Nephron (organoid): ENCODE results near the gene ARFGEF3.

Experiments used
- H3K27ac Mint-ChIP-seq, 3 experiments: 2 replicates each; pipeline ENCODE4 v1.8.0; 2020; ENCODE audit warnings: mixed read lengths in 3 of 3, mild to moderate bottlenecking in 2 of 3, moderate library complexity in 1 of 3
- H3K27me3 Mint-ChIP-seq: 2 replicates; pipeline ENCODE4 v1.8.0; 2021; ENCODE audit warnings: low read depth, mild to moderate bottlenecking, moderate library complexity, mixed read lengths
- H3K36me3 Mint-ChIP-seq: 2 replicates; pipeline ENCODE4 v1.8.0; 2020; ENCODE audit warnings: low read depth, mixed read lengths
- H3K4me1 Mint-ChIP-seq: 2 replicates; pipeline ENCODE4 v1.8.0; 2020; ENCODE audit warnings: mixed read lengths
- H3K4me3 Mint-ChIP-seq, 3 experiments: 2 replicates each; pipeline ENCODE4 v1.8.0; 2020; ENCODE audit warnings: mild to moderate bottlenecking in 3 of 3, mixed read lengths in 3 of 3, moderate library complexity in 2 of 3
- H3K9me3 Mint-ChIP-seq: 2 replicates; pipeline ENCODE4 v1.8.0; 2020; ENCODE audit warnings: mixed read lengths
- TF ChIP-seq, protein P1 (sequence below), 3 experiments: fragments of 200-600 bp; sonication (generic); IDR thresholded peaks; one replicate each; pipeline ENCODE4 v1.5.0; 2021; ENCODE audit warnings: antibody characterized with exemption in 3 of 3; ENCODE audit not compliant: unreplicated experiment in 3 of 3

The ARFGEF3 gene

DNA sequence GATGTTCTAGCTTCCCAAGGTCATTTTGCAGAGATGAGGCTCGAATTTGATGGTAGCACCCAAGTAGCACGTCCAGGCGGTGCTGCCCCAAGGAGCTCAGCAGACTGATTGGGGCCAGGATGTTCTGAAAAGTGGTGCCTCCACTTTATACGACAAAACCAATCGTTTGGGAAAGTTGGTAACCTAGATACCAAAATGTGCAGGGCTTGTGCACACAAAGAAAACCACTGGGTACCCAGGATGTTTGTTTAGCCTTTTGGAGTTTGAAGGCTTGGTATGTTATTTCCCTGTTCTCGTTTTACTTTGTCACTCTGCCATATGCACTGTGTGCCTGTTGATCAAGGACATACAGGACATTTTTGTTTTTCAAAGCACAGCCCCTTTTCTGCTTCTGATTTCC, 97.3 kb downstream of the ARFGEF3 start:
- TF ChIP-seq, protein P1, sequence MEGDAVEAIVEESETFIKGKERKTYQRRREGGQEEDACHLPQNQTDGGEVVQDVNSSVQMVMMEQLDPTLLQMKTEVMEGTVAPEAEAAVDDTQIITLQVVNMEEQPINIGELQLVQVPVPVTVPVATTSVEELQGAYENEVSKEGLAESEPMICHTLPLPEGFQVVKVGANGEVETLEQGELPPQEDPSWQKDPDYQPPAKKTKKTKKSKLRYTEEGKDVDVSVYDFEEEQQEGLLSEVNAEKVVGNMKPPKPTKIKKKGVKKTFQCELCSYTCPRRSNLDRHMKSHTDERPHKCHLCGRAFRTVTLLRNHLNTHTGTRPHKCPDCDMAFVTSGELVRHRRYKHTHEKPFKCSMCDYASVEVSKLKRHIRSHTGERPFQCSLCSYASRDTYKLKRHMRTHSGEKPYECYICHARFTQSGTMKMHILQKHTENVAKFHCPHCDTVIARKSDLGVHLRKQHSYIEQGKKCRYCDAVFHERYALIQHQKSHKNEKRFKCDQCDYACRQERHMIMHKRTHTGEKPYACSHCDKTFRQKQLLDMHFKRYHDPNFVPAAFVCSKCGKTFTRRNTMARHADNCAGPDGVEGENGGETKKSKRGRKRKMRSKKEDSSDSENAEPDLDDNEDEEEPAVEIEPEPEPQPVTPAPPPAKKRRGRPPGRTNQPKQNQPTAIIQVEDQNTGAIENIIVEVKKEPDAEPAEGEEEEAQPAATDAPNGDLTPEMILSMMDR (IDR thresholded peaks at IDR 0.05; ENCODE audit: unreplicated experiment in 3 of 3): no peak
- H3K27me3 Mint-ChIP-seq: no peaks in the 10 kb centered on the region
- H3K9me3 Mint-ChIP-seq: no peaks in the 10 kb centered on the region
- H3K4me3 Mint-ChIP-seq: no peak overlapping the region
- no peaks in the 10 kb centered on the region for H3K4me1 Mint-ChIP-seq
- H3K27ac Mint-ChIP-seq: no peak overlapping the region
- H3K36me3 Mint-ChIP-seq: no peaks in the 10 kb centered on the region

DNA sequence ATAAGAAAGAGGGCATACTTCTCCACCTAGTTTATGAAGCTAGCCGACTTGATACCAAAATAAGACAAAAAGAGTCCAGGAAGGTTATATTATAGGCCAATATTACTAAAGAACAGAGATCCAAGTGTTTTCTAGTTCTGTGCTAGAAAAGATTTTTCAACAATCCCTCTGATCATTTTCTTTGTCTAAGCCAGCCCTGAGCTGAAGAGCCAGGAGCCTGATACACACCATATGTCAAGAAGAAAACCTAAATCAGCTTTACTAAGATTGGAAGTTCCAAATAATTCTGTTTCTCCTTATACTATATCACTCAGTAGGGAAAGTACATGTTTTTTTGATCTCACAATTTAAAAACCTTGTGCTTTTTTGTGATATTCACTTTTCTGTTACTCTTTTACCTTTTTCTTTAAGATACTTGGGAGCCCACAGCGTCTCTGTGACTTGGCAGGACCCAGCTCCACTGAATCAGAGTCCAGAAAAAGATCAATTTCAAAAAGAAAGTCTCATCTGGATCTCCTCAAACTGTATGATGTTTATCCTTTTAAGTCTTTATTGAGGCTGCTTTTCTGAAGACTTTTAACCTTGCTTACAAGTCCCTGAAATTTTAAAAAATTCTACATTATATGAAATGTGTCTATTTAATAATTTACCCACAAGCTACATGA, 99.5 kb downstream of the ARFGEF3 start:
- no peak overlapping the region for H3K4me3 Mint-ChIP-seq

DNA sequence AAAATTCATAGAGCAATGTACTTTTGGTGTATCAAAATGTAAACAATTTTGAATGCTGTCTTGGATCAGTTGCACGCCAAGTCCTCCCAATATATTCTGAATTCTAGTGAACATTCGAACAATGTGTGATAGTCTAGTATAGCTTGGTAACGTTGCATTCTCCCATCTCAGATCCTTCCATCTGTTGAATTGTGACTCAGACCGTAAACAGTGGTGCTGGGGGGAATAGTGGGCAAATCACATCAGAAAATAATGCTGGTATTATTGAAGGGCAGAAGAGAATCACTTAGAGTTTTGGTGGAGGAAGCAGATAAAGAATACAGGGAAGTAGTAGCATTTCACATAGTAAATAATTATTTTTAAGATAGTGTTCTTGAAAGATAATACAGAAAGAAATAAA, 102.2 kb downstream of the ARFGEF3 start:
- Mint-ChIP-seq H3K36me3 (no peaks in the 10 kb centered on the region), H3K9me3 (no peaks in the 10 kb centered on the region), H3K27me3 (peaks cover under 1% of the 10 kb centered on the region), H3K27ac (no peak overlapping the region), H3K4me1 (no peaks in the 10 kb centered on the region), H3K4me3 (no peak overlapping the region)
- TF ChIP-seq, protein P1 (IDR thresholded peaks at IDR 0.05; ENCODE audit: unreplicated experiment in 3 of 3): no peak

More for the DNA sequence above, 99.5 kb downstream of the ARFGEF3 start:
- Mint-ChIP-seq H3K27me3 (no peaks in the 10 kb centered on the region), H3K4me1 (no peaks in the 10 kb centered on the region), H3K9me3 (no peaks in the 10 kb centered on the region), H3K27ac (peak overlapping the region in 1 of 3 experiments; percentile 28), H3K36me3 (no peaks in the 10 kb centered on the region)
- TF ChIP-seq, protein P1 (IDR thresholded peaks at IDR 0.05; ENCODE audit: unreplicated experiment in 3 of 3): no peak

DNA sequence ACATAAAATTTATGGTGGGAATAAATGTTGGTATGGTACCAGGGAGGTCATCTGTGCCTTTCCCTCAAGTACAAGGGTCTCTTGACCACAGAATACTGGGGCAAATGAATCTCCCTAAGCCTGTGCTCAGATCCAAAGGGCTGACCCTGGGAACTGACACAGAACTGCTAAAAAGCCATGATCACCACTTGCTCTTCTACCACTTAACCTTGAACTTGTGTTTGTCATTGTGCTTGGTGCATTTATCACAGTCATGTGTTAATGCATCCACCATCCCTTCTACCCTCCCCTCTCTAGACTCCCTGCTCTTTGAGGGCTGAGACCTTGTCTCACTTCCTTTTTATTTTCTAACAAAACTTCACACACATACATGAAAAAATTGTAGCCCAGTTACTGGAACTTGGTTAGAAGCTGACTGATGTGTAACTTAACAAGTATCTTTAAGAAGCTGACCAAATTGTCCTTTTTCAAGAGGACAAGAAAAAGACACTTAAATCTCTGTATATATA, 102.7 kb downstream of the ARFGEF3 start:
- TF ChIP-seq, protein P1 (IDR thresholded peaks at IDR 0.05; ENCODE audit: unreplicated experiment in 3 of 3): no peak
- no peaks in the 10 kb centered on the region for H3K36me3 Mint-ChIP-seq
- no peaks in the 10 kb centered on the region for H3K9me3 Mint-ChIP-seq
- peaks cover 3% of the 10 kb centered on the region for H3K27me3 Mint-ChIP-seq
- no peaks in the 10 kb centered on the region for H3K4me1 Mint-ChIP-seq
- H3K4me3 Mint-ChIP-seq: no peak overlapping the region
- no peak overlapping the region for H3K27ac Mint-ChIP-seq

DNA sequence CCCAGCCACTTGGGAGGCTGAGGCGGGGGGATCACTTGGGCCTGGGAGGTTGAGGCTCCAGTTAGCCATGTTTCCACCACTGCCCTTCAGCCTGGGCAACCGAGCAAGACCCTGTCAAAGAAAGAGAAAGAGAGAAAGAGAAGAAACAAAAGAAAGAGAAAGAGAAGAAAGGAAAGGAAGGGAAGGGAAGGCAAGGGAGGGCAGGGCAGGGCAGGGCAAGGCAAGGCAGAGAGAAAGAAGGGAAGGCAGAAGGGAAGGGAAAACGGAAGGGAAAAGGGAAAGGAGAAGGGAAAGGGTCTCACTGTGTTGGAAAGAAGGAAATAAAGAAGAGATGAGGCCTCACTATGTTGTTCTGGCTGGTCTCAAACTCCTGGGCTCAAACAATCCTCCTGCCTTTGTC, 104.4 kb downstream of the ARFGEF3 start:
- no peak overlapping the region for H3K27ac Mint-ChIP-seq
- TF ChIP-seq, protein P1 (IDR thresholded peaks at IDR 0.05; ENCODE audit: unreplicated experiment in 3 of 3): no peak
- H3K9me3 Mint-ChIP-seq: no peaks in the 10 kb centered on the region
- H3K27me3 Mint-ChIP-seq: peaks cover 3% of the 10 kb centered on the region
- H3K36me3 Mint-ChIP-seq: no peaks in the 10 kb centered on the region
- no peaks in the 10 kb centered on the region for H3K4me1 Mint-ChIP-seq
- H3K4me3 Mint-ChIP-seq: peak overlapping the region in 1 of 3 experiments; percentile 28
